ENCODE data around the gene RRP36. TPM values are rescaled to one million over a fixed set of nuclear protein-coding genes. Genes with fewer than 3 reads are reported as not detected.

RRP36 gene
- total and polyA plus RNA-seq, 2 of the 8 experiments (the other 6 are each of a cell fraction or from before 2014, with no cell fraction given) = 33.9 to 92.3 TPM

DNA sequence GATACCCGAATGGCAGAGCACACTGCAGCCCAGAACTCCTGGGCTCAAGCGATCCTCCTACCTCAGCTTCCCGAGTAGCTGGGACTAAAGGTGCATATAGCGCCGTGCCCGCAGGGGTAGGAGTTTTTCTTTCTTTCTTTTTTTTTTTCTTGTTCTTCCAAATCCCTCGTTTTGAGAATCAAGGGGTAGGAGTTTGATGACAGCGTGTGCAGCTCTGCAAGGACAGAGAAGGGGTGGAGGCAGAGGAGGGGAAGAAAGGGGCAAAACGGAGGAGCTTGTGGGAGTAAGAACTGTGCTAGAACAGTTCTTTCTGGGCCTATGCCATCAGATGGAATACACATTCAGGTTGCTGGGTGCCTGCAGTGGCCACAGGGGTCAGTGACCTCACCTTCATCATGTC lies 15.3 kb downstream of the RRP36 start (continued):
- no peak for TF ChIP-seq CTCF (IDR thresholded peaks at IDR 0.05; ENCODE audit: control extremely low read depth in 1 of 3, insufficient read depth in 1 of 3, low read depth in 1 of 3, low read length in 3 of 3)
